HL-60 (cell line): ENCODE measurements around the gene CYP27B1.

ENCODE experiments used
- CTCF ChIP-seq: IDR thresholded peaks from one replicate; pipeline ENCODE4 v1.5.1; 2011; ENCODE audit warnings: low read length, control low read depth, inconsistent platforms; ENCODE audit not compliant: insufficient read depth
- SPI1 ChIP-seq: IDR thresholded peaks from 2 replicates; pipeline ENCODE4 v1.6.1; 2012; ENCODE audit warnings: low read depth, mild to moderate bottlenecking, borderline replicate concordance

GRCh38 chr12:57775044-57775443 lies 8.2 kb upstream of the CYP27B1 start:
- TF ChIP-seq SPI1, result no peak
- no peak for TF ChIP-seq CTCF
